ENCODE data around the gene LACTB. TPM values are rescaled to one million over a fixed set of nuclear protein-coding genes. Genes with fewer than 3 reads are reported as not detected.

The LACTB gene
- total and polyA plus RNA-seq, 4 donors: 13.2 to 25.3 (median 19.1) TPM

- TF ChIP-seq GABPA (IDR thresholded peaks at IDR 0.05 in 1 of 2, conservative IDR thresholded peaks at IDR 0.05 in 1 of 2) (no peak), SP1 (IDR thresholded peaks at IDR 0.05) (no peak), RAD21 (IDR thresholded peaks at IDR 0.05) (no peak), FOXA1 (IDR thresholded peaks at IDR 0.05) (no peak), JUND (IDR thresholded peaks at IDR 0.05) (no peak), NR2F2 (IDR thresholded peaks at IDR 0.05) (peak; percentile 43)
- TF ChIP-seq, protein P1, sequence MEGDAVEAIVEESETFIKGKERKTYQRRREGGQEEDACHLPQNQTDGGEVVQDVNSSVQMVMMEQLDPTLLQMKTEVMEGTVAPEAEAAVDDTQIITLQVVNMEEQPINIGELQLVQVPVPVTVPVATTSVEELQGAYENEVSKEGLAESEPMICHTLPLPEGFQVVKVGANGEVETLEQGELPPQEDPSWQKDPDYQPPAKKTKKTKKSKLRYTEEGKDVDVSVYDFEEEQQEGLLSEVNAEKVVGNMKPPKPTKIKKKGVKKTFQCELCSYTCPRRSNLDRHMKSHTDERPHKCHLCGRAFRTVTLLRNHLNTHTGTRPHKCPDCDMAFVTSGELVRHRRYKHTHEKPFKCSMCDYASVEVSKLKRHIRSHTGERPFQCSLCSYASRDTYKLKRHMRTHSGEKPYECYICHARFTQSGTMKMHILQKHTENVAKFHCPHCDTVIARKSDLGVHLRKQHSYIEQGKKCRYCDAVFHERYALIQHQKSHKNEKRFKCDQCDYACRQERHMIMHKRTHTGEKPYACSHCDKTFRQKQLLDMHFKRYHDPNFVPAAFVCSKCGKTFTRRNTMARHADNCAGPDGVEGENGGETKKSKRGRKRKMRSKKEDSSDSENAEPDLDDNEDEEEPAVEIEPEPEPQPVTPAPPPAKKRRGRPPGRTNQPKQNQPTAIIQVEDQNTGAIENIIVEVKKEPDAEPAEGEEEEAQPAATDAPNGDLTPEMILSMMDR (IDR thresholded peaks at IDR 0.05; ENCODE audit: low read depth, low read length, missing input control): no peak
- Histone ChIP-seq H3K9me3 (ENCODE audit: control insufficient read depth in 4 of 4, low read length in 3 of 4) (no peaks in the 10 kb centered on the region), H3K9ac (ENCODE audit: low read depth in 1 of 2, low read length in 2 of 2) (no peak overlapping the region), H3K4me1 (ENCODE audit: control insufficient read depth in 4 of 4, insufficient read depth in 4 of 4, low read length in 3 of 4) (peaks cover 0 to 3% (median 0%) of the 10 kb centered on the region in 4 donors), H3K36me3 (ENCODE audit: control insufficient read depth in 4 of 4, insufficient read depth in 3 of 4, low read depth in 1 of 4, low read length in 3 of 4) (peaks cover 0 to 13% (median 5%) of the 10 kb centered on the region in 4 donors), H3K27me3 (ENCODE audit: control insufficient read depth in 4 of 4, insufficient read depth in 4 of 4, low read length in 3 of 4) (no peaks in the 10 kb centered on the region), H3K27ac (ENCODE audit: low read depth in 1 of 2, low read length in 2 of 2) (no peak overlapping the region), H3K4me3 (ENCODE audit: low read depth in 1 of 3, low read length in 3 of 3) (no peak overlapping the region)
- DNase-seq (ENCODE audit: low spot score): no peak
- 81% methylated on average over 17 of the region's 17 CpGs for WGBS
Measured at GRCh38 chr15:63075015-63075983, 46.4 kb upstream of the LACTB start.

GRCh38 chr15:63075984-63076713 is 45.5 kb upstream of the LACTB start:
- TF ChIP-seq, protein P2, sequence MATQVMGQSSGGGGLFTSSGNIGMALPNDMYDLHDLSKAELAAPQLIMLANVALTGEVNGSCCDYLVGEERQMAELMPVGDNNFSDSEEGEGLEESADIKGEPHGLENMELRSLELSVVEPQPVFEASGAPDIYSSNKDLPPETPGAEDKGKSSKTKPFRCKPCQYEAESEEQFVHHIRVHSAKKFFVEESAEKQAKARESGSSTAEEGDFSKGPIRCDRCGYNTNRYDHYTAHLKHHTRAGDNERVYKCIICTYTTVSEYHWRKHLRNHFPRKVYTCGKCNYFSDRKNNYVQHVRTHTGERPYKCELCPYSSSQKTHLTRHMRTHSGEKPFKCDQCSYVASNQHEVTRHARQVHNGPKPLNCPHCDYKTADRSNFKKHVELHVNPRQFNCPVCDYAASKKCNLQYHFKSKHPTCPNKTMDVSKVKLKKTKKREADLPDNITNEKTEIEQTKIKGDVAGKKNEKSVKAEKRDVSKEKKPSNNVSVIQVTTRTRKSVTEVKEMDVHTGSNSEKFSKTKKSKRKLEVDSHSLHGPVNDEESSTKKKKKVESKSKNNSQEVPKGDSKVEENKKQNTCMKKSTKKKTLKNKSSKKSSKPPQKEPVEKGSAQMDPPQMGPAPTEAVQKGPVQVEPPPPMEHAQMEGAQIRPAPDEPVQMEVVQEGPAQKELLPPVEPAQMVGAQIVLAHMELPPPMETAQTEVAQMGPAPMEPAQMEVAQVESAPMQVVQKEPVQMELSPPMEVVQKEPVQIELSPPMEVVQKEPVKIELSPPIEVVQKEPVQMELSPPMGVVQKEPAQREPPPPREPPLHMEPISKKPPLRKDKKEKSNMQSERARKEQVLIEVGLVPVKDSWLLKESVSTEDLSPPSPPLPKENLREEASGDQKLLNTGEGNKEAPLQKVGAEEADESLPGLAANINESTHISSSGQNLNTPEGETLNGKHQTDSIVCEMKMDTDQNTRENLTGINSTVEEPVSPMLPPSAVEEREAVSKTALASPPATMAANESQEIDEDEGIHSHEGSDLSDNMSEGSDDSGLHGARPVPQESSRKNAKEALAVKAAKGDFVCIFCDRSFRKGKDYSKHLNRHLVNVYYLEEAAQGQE (IDR thresholded peaks at IDR 0.05): no peak
- TF ChIP-seq FOXA2 (IDR thresholded peaks at IDR 0.05) (no peak), HNF4A (conservative IDR thresholded peaks at IDR 0.05) (no peak), FOXA1 (IDR thresholded peaks at IDR 0.05) (no peak), MAX (IDR thresholded peaks at IDR 0.05) (no peak), JUND (IDR thresholded peaks at IDR 0.05) (no peak), ATF3 (IDR thresholded peaks at IDR 0.05) (no peak), GABPA (IDR thresholded peaks at IDR 0.05 in 1 of 2, conservative IDR thresholded peaks at IDR 0.05 in 1 of 2) (no peak), HNF4G (IDR thresholded peaks at IDR 0.05) (no peak), YY1 (IDR thresholded peaks at IDR 0.05) (no peak), TAF1 (conservative IDR thresholded peaks at IDR 0.05) (no peak), EGR1 (IDR thresholded peaks at IDR 0.05; ENCODE audit: low read depth in 2 of 2) (no peak), RAD21 (IDR thresholded peaks at IDR 0.05) (no peak), NR2F2 (IDR thresholded peaks at IDR 0.05) (no peak)
- Histone ChIP-seq H3K9me3 (ENCODE audit: control insufficient read depth in 4 of 4, low read length in 3 of 4) (no peaks in the 10 kb centered on the region), H3K9ac (ENCODE audit: low read depth in 1 of 2, low read length in 2 of 2) (no peak overlapping the region), H3K27me3 (ENCODE audit: control insufficient read depth in 4 of 4, insufficient read depth in 4 of 4, low read length in 3 of 4) (no peaks in the 10 kb centered on the region), H3K36me3 (ENCODE audit: control insufficient read depth in 4 of 4, insufficient read depth in 3 of 4, low read depth in 1 of 4, low read length in 3 of 4) (peaks cover 0 to 4% (median 2%) of the 10 kb centered on the region in 4 donors), H3K4me1 (ENCODE audit: control insufficient read depth in 4 of 4, insufficient read depth in 4 of 4, low read length in 3 of 4) (peaks cover 0 to 3% (median 0%) of the 10 kb centered on the region in 4 donors), H3K27ac (ENCODE audit: low read depth in 1 of 2, low read length in 2 of 2) (no peak overlapping the region), H3K4me3 (ENCODE audit: low read depth in 1 of 3, low read length in 3 of 3) (no peak overlapping the region)
- 79% methylated on average over 12 of the region's 12 CpGs for WGBS
- DNase-seq (ENCODE audit: low spot score): no peak
